Astrocyte (in vitro differentiated cells and primary cell): ENCODE data around the gene TMEM201. TPM values are rescaled to one million over a fixed set of nuclear protein-coding genes. Genes with fewer than 3 reads are reported as not detected.

ENCODE experiments used
- DNase-seq: peaks from one replicate; pipeline ENCODE4 v3.0.0-alpha.2; 2010; ENCODE audit warnings: low read depth
- FAIRE-seq: peaks from 2 replicates; lab custom pipeline; 2011; peaks lifted over from hg19 to GRCh38; lab: Jason Lieb, UNC
- H2AFZ ChIP-seq: 2 replicates; pipeline ENCODE4 v1.6.0; 2012; ENCODE audit warnings: low read depth, low read length, inconsistent platforms
- H3K27ac ChIP-seq: 2 replicates; pipeline ENCODE4 v1.5.1; 2011; ENCODE audit warnings: low read depth, low read length, inconsistent platforms
- H3K27me3 ChIP-seq: 2 replicates; pipeline ENCODE4 v1.6.0; 2011; ENCODE audit warnings: low read length, inconsistent platforms; ENCODE audit not compliant: insufficient read depth
- H3K36me3 ChIP-seq: 2 replicates; pipeline ENCODE4 v1.5.1; 2011; ENCODE audit warnings: low read length, inconsistent platforms; ENCODE audit not compliant: insufficient read depth
- H3K4me1 ChIP-seq: 2 replicates; pipeline ENCODE4 v1.5.1; 2011; ENCODE audit warnings: low read length, inconsistent platforms; ENCODE audit not compliant: insufficient read depth
- H3K4me2 ChIP-seq: 2 replicates; pipeline ENCODE4 v1.6.0; 2012; ENCODE audit warnings: low read length, inconsistent platforms
- H3K4me3 ChIP-seq: 2 replicates; pipeline ENCODE4 v1.5.1; 2011; ENCODE audit warnings: low read depth, mild to moderate bottlenecking, low read length, inconsistent platforms; ENCODE audit not compliant: insufficient read depth
- H3K79me2 ChIP-seq: 2 replicates; pipeline ENCODE4 v1.6.0; 2012; ENCODE audit warnings: mild to moderate bottlenecking, low read length, inconsistent platforms; ENCODE audit not compliant: insufficient read depth
- H3K9ac ChIP-seq: 2 replicates; pipeline ENCODE4 v1.6.0; 2012; ENCODE audit warnings: mild to moderate bottlenecking, low read length, inconsistent platforms
- H3K9me3 ChIP-seq: 2 replicates; pipeline ENCODE4 v1.5.1; 2012; ENCODE audit warnings: low read depth, mild to moderate bottlenecking, low read length, inconsistent platforms; ENCODE audit not compliant: insufficient read depth
- H4K20me1 ChIP-seq: 2 replicates; pipeline ENCODE4 v1.6.0; 2012; ENCODE audit warnings: low read length, inconsistent platforms; ENCODE audit not compliant: insufficient read depth
- H3K27ac Mint-ChIP-seq: one replicate; pipeline ENCODE4 v1.8.0; 2021; ENCODE audit warnings: mild to moderate bottlenecking, mixed read lengths; ENCODE audit not compliant: unreplicated experiment
- H3K27me3 Mint-ChIP-seq: one replicate; pipeline ENCODE4 v1.8.0; 2021; ENCODE audit warnings: low read depth, mixed read lengths; ENCODE audit not compliant: unreplicated experiment
- H3K36me3 Mint-ChIP-seq: one replicate; pipeline ENCODE4 v1.8.0; 2021; ENCODE audit warnings: low read depth, mixed read lengths; ENCODE audit not compliant: unreplicated experiment
- H3K4me1 Mint-ChIP-seq: one replicate; pipeline ENCODE4 v1.8.0; 2021; ENCODE audit warnings: low read depth, mixed read lengths; ENCODE audit not compliant: unreplicated experiment
- H3K4me3 Mint-ChIP-seq: one replicate; pipeline ENCODE4 v1.8.0; 2021; ENCODE audit warnings: mild to moderate bottlenecking, moderate library complexity, mixed read lengths; ENCODE audit not compliant: unreplicated experiment
- H3K9me3 Mint-ChIP-seq: one replicate; pipeline ENCODE4 v1.8.0; 2021; ENCODE audit warnings: mild to moderate bottlenecking, mixed read lengths; ENCODE audit not compliant: unreplicated experiment
- EZH2 ChIP-seq: IDR thresholded peaks from 2 replicates; pipeline ENCODE4 v1.6.1; 2012; ENCODE audit warnings: mild to moderate bottlenecking, low read length, inconsistent platforms; ENCODE audit not compliant: insufficient read depth
- total RNA-seq: library from RNA; stranded (reverse); gene quantifications from 2 replicates; pipeline ENCODE4 v1.2.1, GENCODE V29; 2021
- TF ChIP-seq, protein P1 (sequence below): IDR thresholded peaks from 2 replicates; pipeline ENCODE4 v1.5.1; 2011; ENCODE audit warnings: low read depth, mild to moderate bottlenecking, inconsistent platforms, low read length, moderate library complexity; ENCODE audit not compliant: insufficient read depth

Gene TMEM201
- total RNA-seq, 1 donor from 2014 or later = 10.0 TPM

DNA sequence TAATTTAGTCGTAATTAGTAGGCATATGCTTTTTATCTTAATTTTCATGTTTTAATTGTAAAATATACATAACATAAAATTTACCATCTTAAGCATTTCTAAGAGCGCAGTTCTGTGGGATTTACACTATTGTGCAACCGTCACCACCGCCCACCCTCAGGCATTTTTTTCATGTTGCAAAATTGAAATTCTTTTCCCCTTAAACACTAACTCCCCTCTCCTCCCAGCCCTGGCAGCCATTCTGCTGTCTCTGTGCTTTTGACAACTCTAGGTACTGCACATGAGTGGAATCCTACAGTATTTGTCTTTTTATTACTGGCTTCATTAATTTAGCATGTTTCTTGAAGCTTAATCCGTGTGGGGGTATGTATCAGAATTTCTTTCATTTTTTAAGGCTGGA is 70.6 kb downstream of the TMEM201 start:
- H3K4me2 ChIP-seq = no peak overlapping the region
- H3K79me2 ChIP-seq = no peaks in the 10 kb centered on the region
- no peak overlapping the region for H3K4me3 ChIP-seq
- Mint-ChIP-seq H3K4me1 (peaks cover 4% of the 10 kb centered on the region), H3K4me3 (no peak overlapping the region), H3K9me3 (peaks cover 3% of the 10 kb centered on the region), H3K27ac (peak overlapping the region; percentile 59), H3K27me3 (peaks cover 10% of the 10 kb centered on the region), H3K36me3 (no peaks in the 10 kb centered on the region)
- no peaks in the 10 kb centered on the region for H3K4me1 ChIP-seq
- TF ChIP-seq, protein P1, sequence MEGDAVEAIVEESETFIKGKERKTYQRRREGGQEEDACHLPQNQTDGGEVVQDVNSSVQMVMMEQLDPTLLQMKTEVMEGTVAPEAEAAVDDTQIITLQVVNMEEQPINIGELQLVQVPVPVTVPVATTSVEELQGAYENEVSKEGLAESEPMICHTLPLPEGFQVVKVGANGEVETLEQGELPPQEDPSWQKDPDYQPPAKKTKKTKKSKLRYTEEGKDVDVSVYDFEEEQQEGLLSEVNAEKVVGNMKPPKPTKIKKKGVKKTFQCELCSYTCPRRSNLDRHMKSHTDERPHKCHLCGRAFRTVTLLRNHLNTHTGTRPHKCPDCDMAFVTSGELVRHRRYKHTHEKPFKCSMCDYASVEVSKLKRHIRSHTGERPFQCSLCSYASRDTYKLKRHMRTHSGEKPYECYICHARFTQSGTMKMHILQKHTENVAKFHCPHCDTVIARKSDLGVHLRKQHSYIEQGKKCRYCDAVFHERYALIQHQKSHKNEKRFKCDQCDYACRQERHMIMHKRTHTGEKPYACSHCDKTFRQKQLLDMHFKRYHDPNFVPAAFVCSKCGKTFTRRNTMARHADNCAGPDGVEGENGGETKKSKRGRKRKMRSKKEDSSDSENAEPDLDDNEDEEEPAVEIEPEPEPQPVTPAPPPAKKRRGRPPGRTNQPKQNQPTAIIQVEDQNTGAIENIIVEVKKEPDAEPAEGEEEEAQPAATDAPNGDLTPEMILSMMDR = no peak
- no peak for TF ChIP-seq EZH2
- no peaks in the 10 kb centered on the region for H3K36me3 ChIP-seq
- H3K9ac ChIP-seq = no peak overlapping the region
- no peak overlapping the region for H2AFZ ChIP-seq
- DNase-seq (peak; percentile 74), FAIRE-seq (no peak)
- H3K27me3 ChIP-seq = peaks cover 1% of the 10 kb centered on the region
- no peaks in the 10 kb centered on the region for H3K9me3 ChIP-seq
- H4K20me1 ChIP-seq = no peaks in the 10 kb centered on the region
- no peak overlapping the region for H3K27ac ChIP-seq

DNA sequence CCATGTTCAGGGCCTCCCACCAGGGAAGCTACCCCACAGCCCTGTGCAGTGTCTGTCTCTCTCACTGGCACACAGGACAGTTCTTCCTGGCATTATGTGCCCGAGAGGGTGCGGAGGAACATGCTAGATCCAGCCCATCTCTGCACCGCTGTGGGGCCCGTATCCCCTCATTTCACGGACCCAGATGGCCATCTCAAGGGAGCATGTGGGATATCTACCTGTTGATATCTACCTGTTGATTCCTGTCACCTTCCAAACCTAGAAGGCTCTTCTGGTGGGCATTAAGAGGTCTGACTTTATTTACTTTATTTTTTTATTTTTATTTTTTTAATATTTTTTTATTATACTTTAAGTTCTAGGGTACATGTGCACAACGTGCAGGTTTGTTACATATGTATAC is 74.5 kb downstream of the TMEM201 start:
- H3K27ac Mint-ChIP-seq = no peak overlapping the region
- FAIRE-seq = no peak
- no peak for TF ChIP-seq EZH2
- TF ChIP-seq, protein P1 = no peak

More for the DNA sequence above, 74.5 kb downstream of the TMEM201 start:
- Histone ChIP-seq H3K79me2 (no peaks in the 10 kb centered on the region), H3K9ac (no peak overlapping the region), H4K20me1 (no peaks in the 10 kb centered on the region), H3K9me3 (no peaks in the 10 kb centered on the region), H3K4me3 (no peak overlapping the region), H3K36me3 (no peaks in the 10 kb centered on the region), H3K4me2 (no peak overlapping the region), H3K27me3 (peaks cover 3% of the 10 kb centered on the region), H2AFZ (no peak overlapping the region), H3K4me1 (no peaks in the 10 kb centered on the region), H3K27ac (no peak overlapping the region)
- Mint-ChIP-seq H3K4me3 (no peak overlapping the region), H3K36me3 (no peaks in the 10 kb centered on the region), H3K4me1 (peaks cover 4% of the 10 kb centered on the region), H3K9me3 (peaks cover 3% of the 10 kb centered on the region), H3K27me3 (peaks cover 11% of the 10 kb centered on the region)
- DNase-seq = no peak

Other genes with a start within 250 kb of the TMEM201 start
- 6.2 and 6.7 TPM in 2 replicates for gene SLC25A33, start 49.4 kb upstream of the TMEM201 start, total RNA-seq
- 25.9 and 29.5 TPM in 2 replicates for gene PIK3CD, start 62.8 kb downstream of the TMEM201 start, total RNA-seq
- gene CLSTN1, start 235.1 kb downstream of the TMEM201 start, total RNA-seq = 181 and 197 TPM in 2 replicates